Keratinocyte (primary cell): Measurements from ENCODE around the gene PIGO. TPM values are rescaled to one million over a fixed set of nuclear protein-coding genes. Genes with fewer than 3 reads are reported as not detected.

ENCODE experiments used
- DNase-seq: peaks from one replicate; pipeline ENCODE4 v3.0.0-alpha.2; 2011; ENCODE audit warnings: low read depth, missing footprints, low spot score
- FAIRE-seq: peaks from 2 replicates; lab custom pipeline; 2011; peaks lifted over from hg19 to GRCh38; lab: Jason Lieb, UNC
- H2AFZ ChIP-seq: 2 replicates; pipeline ENCODE4 v1.6.0; 2012; ENCODE audit warnings: low read length, control low read depth, inconsistent platforms; ENCODE audit not compliant: control insufficient read depth
- H3K27ac ChIP-seq: 2 replicates; pipeline ENCODE4 v1.5.1; 2011; ENCODE audit warnings: low read length; ENCODE audit not compliant: control insufficient read depth, insufficient read depth
- H3K27me3 ChIP-seq: 3 replicates; pipeline ENCODE4 v1.6.0; 2011; ENCODE audit warnings: low read length; ENCODE audit not compliant: control insufficient read depth, insufficient read depth; ENCODE audit errors: extremely low read depth
- H3K36me3 ChIP-seq, 2 experiments: 2 replicates in 1 of 2; 3 replicates in 1 of 2; pipeline ENCODE4 v1.5.1; 2011; ENCODE audit warnings: low read length in 2 of 2, mild to moderate bottlenecking in 1 of 2; ENCODE audit not compliant: control insufficient read depth in 2 of 2, insufficient read depth in 2 of 2; ENCODE audit errors: extremely low read depth in 1 of 2
- H3K4me1 ChIP-seq: 3 replicates; pipeline ENCODE4 v1.5.1; 2011; ENCODE audit warnings: low read length; ENCODE audit not compliant: control insufficient read depth, insufficient read depth; ENCODE audit errors: extremely low read depth
- H3K4me2 ChIP-seq: 3 replicates; pipeline ENCODE4 v1.6.0; 2011; ENCODE audit warnings: low read depth, low read length; ENCODE audit not compliant: control insufficient read depth, insufficient read depth; ENCODE audit errors: extremely low read depth
- H3K4me3 ChIP-seq, 3 experiments: fragments of 200-600 bp in 1 of 3; sonication (generic) in 1 of 3; 2 replicates in 2 of 3; 3 replicates in 1 of 3; pipeline ENCODE4 v1.5.1; 2011 to 2016; ENCODE audit warnings: low read length in 3 of 3, mild to moderate bottlenecking in 3 of 3, control low read depth in 2 of 3, inconsistent platforms in 1 of 3, low read depth in 1 of 3, mixed read lengths in 1 of 3, mixed run types in 1 of 3, moderate library complexity in 1 of 3; ENCODE audit not compliant: control insufficient read depth in 2 of 3, insufficient read depth in 2 of 3; ENCODE audit errors: extremely low read depth in 1 of 3
- H3K79me2 ChIP-seq: 2 replicates; pipeline ENCODE4 v1.6.0; 2012; ENCODE audit warnings: low read length; ENCODE audit not compliant: control insufficient read depth, insufficient read depth
- H3K9ac ChIP-seq: 3 replicates; pipeline ENCODE4 v1.6.0; 2011; ENCODE audit warnings: low read length; ENCODE audit not compliant: control insufficient read depth, insufficient read depth; ENCODE audit errors: extremely low read depth
- H3K9me1 ChIP-seq: 3 replicates; pipeline ENCODE4 v1.6.0; 2011; ENCODE audit warnings: low read length; ENCODE audit not compliant: control insufficient read depth, insufficient read depth; ENCODE audit errors: extremely low read depth
- H3K9me3 ChIP-seq: 2 replicates; pipeline ENCODE4 v1.5.1; 2012; ENCODE audit warnings: low read depth, low read length; ENCODE audit not compliant: control insufficient read depth
- H4K20me1 ChIP-seq: 3 replicates; pipeline ENCODE4 v1.6.0; 2011; ENCODE audit warnings: low read length; ENCODE audit not compliant: control insufficient read depth, insufficient read depth; ENCODE audit errors: extremely low read depth
- EZH2 ChIP-seq: IDR thresholded peaks from one replicate; pipeline ENCODE4 v1.6.1; 2012; ENCODE audit warnings: inconsistent platforms, mild to moderate bottlenecking, low read length, moderate library complexity
- dilution Hi-C: fragments of 300-500 bp; cut with MboI; formaldehyde crosslinking; loops from one replicate; pipeline ENCODE4 v1.7.0; 2020; ENCODE audit warnings: low sequenced_read_pairs; ENCODE audit not compliant: extremely low pct_ligation_motif_present
- polyA plus RNA-seq, 5 experiments: library from polyadenylated mRNA; depleted of rRNA in 3 of 5; stranded (reverse) in 3 of 5; stranded (forward) in 1 of 5; unstranded in 1 of 5; fragments of >200 nt; gene quantifications; 1 replicate in 1 of 5; 2 replicates in 3 of 5; 3 replicates in 1 of 5; pipeline versions ENCODE4 v1.2.1 to v1.2.3, GENCODE V29; 2011 to 2012; ENCODE audit warnings: missing spikeins in 2 of 5, low read depth in 1 of 5, low replicate concordance in 1 of 5
- TF ChIP-seq, protein P1 (sequence below), 3 experiments: IDR thresholded peaks in 1 of 3; conservative IDR thresholded peaks in 1 of 3; optimal IDR thresholded peaks in 1 of 3; 2 replicates in 2 of 3; 3 replicates in 1 of 3; pipeline versions ENCODE3 to v1.5.1; 2011; ENCODE audit warnings: low read length in 3 of 3, mild to moderate bottlenecking in 3 of 3, moderate library complexity in 2 of 3, control low read depth in 1 of 3, inconsistent platforms in 1 of 3; ENCODE audit not compliant: insufficient read depth in 2 of 3; ENCODE audit errors: extremely low read depth in 1 of 3

PIGO gene
- polyA plus RNA-seq, 1 donor (not counting 4 experiments of a cell fraction or from before 2014, with no cell fraction given) = 18.6 TPM

GRCh38 chr9:35067056-35067455 lies 29.3 kb downstream of the PIGO start:
- Histone ChIP-seq H3K9me3 (no peaks in the 10 kb centered on the region), H3K36me3 (peaks cover 43 to 55% of the 10 kb centered on the region in 2 experiments), H3K27me3 (no peaks in the 10 kb centered on the region), H3K4me2 (no peak overlapping the region), H3K4me1 (peaks cover 36% of the 10 kb centered on the region), H3K9ac (no peak overlapping the region), H3K79me2 (peaks cover 70% of the 10 kb centered on the region), H3K27ac (no peak overlapping the region), H2AFZ (no peak overlapping the region), H3K4me3 (no peak overlapping the region), H4K20me1 (peaks cover 41% of the 10 kb centered on the region), H3K9me1 (peaks cover 3% of the 10 kb centered on the region)
- DNase-seq (no peak), FAIRE-seq (no peak)
- dilution Hi-C loops = no loop called here
- TF ChIP-seq, protein P1, sequence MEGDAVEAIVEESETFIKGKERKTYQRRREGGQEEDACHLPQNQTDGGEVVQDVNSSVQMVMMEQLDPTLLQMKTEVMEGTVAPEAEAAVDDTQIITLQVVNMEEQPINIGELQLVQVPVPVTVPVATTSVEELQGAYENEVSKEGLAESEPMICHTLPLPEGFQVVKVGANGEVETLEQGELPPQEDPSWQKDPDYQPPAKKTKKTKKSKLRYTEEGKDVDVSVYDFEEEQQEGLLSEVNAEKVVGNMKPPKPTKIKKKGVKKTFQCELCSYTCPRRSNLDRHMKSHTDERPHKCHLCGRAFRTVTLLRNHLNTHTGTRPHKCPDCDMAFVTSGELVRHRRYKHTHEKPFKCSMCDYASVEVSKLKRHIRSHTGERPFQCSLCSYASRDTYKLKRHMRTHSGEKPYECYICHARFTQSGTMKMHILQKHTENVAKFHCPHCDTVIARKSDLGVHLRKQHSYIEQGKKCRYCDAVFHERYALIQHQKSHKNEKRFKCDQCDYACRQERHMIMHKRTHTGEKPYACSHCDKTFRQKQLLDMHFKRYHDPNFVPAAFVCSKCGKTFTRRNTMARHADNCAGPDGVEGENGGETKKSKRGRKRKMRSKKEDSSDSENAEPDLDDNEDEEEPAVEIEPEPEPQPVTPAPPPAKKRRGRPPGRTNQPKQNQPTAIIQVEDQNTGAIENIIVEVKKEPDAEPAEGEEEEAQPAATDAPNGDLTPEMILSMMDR (optimal IDR thresholded peaks at IDR 0.05 in 1 of 3, IDR thresholded peaks at IDR 0.05 in 1 of 3, conservative IDR thresholded peaks at IDR 0.05 in 1 of 3; ENCODE audit: extremely low read depth in 1 of 3, insufficient read depth in 2 of 3, low read length in 3 of 3) = no peak
- no peak for TF ChIP-seq EZH2

- no peaks in the 10 kb centered on the region for H3K9me3 ChIP-seq
- DNase-seq (no peak), FAIRE-seq (no peak)
- peaks cover 65 to 70% of the 10 kb centered on the region in 2 experiments for H3K36me3 ChIP-seq
- no peak overlapping the region for H3K4me3 ChIP-seq
- peaks cover 19% of the 10 kb centered on the region for H3K79me2 ChIP-seq
- H3K27me3 ChIP-seq = no peaks in the 10 kb centered on the region
- no peak overlapping the region for H3K4me2 ChIP-seq
- H3K27ac ChIP-seq = no peak overlapping the region
- no peaks in the 10 kb centered on the region for H3K9me1 ChIP-seq
- peaks cover 3% of the 10 kb centered on the region for H4K20me1 ChIP-seq
- no peaks in the 10 kb centered on the region for H3K4me1 ChIP-seq
- H3K9ac ChIP-seq = no peak overlapping the region
- H2AFZ ChIP-seq = no peak overlapping the region
- TF ChIP-seq, protein P1 (optimal IDR thresholded peaks at IDR 0.05 in 1 of 3, IDR thresholded peaks at IDR 0.05 in 1 of 3, conservative IDR thresholded peaks at IDR 0.05 in 1 of 3; ENCODE audit: extremely low read depth in 1 of 3, insufficient read depth in 2 of 3, low read length in 3 of 3) = no peak
- TF ChIP-seq EZH2 = no peak
- dilution Hi-C loops = no loop called here
Observed at GRCh38 chr9:35060548-35061207, 35.7 kb downstream of the PIGO start.
